GM19099 (cell line): ENCODE results near the gene SLC24A4.

Experiments
- POLR2A ChIP-seq: IDR thresholded peaks from 3 replicates; pipeline ENCODE4 v1.6.1; 2011; ENCODE audit warnings: low read depth; ENCODE audit not compliant: insufficient read length; ENCODE audit errors: extremely low read depth

Gene SLC24A4

GRCh38 chr14:92380131-92380530 lies 57.2 kb downstream of the SLC24A4 start:
- no peak for TF ChIP-seq POLR2A

- TF ChIP-seq POLR2A, result no peak
Observed at GRCh38 chr14:92380582-92380981, 57.6 kb downstream of the SLC24A4 start.

DNA sequence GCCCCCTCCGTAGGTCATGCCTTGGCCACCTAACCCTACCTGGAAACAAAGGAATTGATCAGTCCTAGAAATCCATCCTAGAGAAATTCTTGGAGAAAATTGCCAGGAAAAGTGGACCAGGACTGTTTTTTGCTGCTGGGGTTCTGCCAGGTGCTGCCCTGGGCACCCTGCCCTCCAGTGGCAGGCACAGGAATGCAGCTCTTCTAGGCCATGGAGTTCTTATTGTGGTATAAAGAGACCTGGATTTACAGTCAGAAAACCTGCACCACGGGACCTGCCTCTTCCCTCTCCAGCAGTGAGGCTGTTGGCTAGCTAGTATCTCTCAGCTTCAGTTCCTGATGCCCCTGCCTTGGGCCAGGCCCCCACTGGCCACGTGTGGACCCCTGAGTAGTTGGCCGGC lies 59.7 kb downstream of the SLC24A4 start:
- no peak for TF ChIP-seq POLR2A

DNA sequence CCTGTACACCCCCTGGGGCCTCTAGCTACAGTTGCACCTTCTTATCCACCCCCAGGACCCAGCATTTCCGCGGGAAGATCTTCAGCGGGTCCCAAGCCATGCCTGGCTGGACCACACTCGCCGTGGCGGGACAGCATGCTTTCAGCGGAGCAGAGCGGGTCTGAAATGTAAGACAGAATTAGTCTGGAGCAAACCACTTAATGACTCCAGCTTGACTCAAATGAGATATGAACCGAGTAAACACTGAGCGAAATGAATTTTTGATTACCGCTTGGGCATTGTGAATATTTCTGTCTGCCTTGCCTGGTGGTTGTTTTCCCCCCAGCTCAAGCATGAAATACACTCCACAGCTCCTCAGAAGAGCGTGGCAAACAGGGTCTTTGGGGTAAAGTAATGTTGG lies 60.8 kb downstream of the SLC24A4 start:
- no peak for TF ChIP-seq POLR2A

DNA sequence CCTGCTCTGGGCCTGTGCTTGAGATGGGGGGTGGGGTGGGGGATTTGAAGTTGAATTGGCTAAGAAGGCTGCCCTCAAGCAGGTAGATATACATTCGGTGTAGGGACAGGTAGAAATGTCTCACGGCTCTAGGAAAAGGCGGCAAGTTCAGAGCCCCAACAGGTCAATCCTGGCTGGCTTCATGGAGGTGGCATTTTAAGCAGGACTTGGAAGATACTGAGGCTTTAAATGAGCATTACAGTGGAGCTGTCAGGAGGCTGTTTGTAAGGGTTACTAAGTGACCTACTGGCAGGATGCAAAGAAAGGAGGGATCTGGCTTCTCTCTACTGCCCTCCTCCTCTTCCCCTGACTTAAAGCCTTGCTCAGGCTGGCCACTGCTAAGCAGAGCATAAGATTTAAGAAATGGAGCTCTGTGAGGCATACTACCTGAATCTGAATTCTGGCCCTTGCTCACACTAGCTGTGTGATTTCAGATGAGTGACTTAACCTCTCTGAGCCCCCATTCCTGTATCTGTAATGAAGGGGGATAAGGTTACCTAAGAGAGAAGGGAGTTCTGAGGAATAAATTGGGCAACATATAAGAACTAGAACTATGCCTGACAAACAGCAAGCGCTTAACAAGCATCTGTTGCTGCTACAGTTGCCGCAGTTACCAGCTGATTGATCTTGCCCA lies 61.6 kb downstream of the SLC24A4 start:
- TF ChIP-seq POLR2A, result no peak

- no peak for TF ChIP-seq POLR2A
Observed at GRCh38 chr14:92385561-92385960, 62.6 kb downstream of the SLC24A4 start.

DNA sequence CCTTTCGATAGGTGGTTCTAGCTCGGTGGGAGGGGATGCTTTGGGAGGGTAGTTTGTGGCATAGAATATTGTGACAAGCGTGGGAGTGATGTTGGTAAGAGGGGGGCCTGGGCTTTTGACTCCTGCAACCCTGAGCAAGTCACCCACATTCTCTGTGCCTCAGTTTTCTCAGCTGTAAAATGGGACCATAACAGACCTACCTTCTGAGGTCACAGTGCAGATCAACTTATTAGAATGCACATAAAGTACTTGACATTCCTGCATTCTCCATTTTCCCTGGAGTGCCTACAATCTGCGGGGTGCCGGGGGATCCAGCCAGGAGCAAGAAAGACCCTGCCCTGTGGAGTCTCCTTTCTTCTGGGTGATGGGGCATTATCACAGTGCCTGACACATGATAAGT lies 63.2 kb downstream of the SLC24A4 start:
- no peak for TF ChIP-seq POLR2A

DNA sequence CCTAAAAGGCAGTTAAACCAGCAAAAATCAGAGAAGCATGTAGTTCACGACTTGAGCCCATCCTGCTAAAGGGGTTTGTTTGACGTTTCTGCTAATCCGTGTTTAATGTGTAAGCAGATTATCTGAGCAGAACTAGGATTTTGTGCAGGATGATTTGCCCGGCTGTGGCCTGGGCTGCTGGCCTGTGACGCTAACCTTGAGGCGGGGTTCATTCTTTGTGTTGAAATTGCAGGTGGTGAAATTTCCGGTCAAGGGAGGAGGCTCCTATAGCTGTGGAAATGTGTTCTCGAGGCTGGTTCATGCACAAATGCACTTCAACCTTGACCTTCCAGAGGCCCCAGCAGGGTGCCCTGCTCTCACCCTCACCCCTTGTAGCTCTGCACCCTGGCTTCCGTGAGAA lies 63.7 kb downstream of the SLC24A4 start:
- TF ChIP-seq POLR2A, result no peak

DNA sequence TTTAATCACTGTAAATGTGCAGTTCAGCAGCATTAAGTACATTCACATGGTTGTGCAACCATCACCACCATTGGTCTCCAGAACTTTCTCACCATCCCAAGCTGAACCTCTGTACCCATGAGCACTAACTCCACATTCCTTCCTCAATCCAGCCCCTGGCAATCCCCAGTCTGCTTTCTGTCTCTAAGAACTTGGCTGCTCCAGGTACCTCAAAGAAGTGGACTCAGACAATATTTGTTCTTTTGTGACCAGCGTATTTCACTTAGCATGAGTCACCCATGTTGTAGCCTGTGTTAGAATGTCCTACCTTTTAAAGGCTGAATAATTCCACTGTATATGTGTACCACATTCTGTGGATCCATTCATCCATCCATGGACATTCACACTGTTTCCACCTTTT lies 64.6 kb downstream of the SLC24A4 start:
- TF ChIP-seq POLR2A, result no peak

DNA sequence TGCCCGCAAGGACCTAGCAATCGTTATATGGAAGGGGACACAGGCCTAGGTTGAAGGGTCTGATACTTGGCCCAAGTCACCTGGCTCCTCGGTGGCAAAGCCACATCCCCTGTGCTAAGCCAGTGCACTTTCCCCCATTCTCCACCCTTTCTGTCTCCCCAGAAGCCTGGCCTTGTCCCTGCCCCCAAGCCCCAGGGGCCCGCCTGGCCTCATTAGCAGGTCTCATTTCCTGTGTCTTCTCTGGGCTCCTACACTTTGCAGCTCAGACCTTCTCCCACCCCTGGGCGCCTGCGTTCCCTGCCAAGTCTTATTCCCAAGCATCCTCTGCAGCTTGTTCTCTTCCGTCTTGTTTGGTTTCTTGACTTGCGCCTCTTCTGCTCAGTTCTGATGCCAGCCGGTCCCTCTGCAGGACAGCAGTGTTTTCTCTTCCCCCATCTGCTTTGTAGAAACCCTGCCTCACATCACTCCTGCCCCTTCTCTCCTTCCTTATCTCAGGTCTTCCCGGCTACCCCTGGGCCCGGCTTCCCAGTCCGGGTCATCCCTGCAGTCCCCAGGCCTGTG lies 66.7 kb downstream of the SLC24A4 start:
- TF ChIP-seq POLR2A, result no peak

GRCh38 chr14:92391726-92392125 lies 68.8 kb downstream of the SLC24A4 start:
- no peak for TF ChIP-seq POLR2A

GRCh38 chr14:92392711-92393110 lies 69.7 kb downstream of the SLC24A4 start:
- no peak for TF ChIP-seq POLR2A

GRCh38 chr14:92397150-92397952 lies 74.4 kb downstream of the SLC24A4 start:
- TF ChIP-seq POLR2A, result no peak

DNA sequence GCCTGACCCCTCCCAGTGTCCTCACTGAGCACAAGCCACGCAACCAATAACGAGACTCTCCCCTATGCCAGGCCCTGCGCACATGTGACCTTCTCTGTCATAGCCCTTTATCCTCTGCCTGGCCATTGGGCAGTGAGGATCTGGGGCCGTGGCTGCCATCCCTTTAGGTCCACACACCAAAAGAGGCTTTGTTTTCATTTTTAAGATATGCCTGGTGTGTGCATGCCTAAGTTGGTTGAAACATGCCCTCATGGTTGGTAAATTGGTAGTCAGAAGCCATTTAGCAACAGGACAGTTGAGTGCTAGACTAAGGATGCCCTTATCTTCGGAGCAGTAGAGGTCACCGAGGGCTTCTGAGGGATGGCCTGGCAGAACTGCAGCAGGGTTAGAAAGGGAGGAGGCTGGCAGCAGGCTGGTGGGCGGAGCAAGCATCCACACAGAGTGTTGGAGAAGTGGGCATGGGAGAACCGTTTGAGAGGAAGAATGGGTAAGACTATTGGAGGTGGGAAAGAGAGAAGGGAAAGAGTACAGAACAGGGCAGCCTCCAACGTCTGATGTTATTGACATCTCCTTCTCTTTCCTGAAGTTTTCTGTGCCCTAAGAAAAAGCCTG lies 75.1 kb downstream of the SLC24A4 start:
- no peak for TF ChIP-seq POLR2A

DNA sequence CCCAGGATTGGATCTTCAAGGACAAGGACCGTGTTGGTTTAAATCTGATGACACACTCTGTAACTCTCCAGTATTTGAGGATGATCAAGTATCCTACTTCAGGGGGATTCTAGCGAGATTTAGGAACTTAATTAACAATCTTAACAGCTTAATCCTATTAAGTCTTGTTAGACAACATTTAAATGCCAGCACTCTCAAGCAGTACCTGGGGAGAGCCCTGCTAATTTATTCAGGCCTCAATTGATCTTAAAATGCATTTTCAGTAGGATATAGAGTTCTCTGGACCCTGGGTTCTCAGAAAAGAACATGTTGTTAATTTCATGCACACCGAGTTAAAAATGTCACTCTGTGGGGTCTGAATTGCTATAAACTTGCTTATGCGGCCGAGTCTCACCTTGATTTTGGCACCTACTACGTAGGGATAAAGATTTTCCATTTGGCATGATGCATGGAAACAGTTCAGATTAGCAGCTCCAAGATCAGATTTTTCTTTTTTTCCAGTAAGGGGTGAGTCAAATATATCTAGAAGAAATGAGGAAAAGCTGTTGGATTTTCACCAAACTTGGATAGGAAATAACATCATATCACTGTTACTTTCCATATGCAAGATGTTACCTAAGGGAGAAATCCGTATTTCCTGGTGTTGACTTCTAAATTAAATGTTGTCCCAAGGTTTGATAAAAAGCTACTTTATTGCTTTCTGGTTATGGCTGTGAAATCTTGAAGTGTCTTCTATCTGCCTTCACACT lies 76.1 kb downstream of the SLC24A4 start:
- TF ChIP-seq POLR2A, result no peak
